GM13976 (cell line): ENCODE measurements around the gene PCBP3.
"Not testable (repeated sequence)": the region's sequence is repeated elsewhere in the genome, so short reads cannot be mapped to it uniquely, and the experiment has no call there.

ENCODE experiments used
- DNase-seq: peaks from one replicate; pipeline ENCODE4 v3.0.0; 2012; ENCODE audit warnings: low spot score
- CTCF ChIP-seq: IDR thresholded peaks from 2 replicates; pipeline ENCODE4 v1.5.1; 2012; ENCODE audit warnings: borderline replicate concordance, mild to moderate bottlenecking; ENCODE audit not compliant: insufficient read depth; ENCODE audit errors: extremely low read depth, missing control alignments, control extremely low read depth
- in situ Hi-C: fragments of 300-500 bp; cut with MboI; formaldehyde crosslinking; loops from one replicate; pipeline ENCODE4 v1.12.0; 2022; ENCODE audit warnings: low sequenced_read_pairs, mixed read lengths, inconsistent platforms; ENCODE audit not compliant: unreplicated experiment

PCBP3 gene

GRCh38 chr21:45699966-45700365 is 56.4 kb downstream of the PCBP3 start:
- DNase-seq: no peak
- TF ChIP-seq CTCF: no peak
- in situ Hi-C loops: no loop called here

GRCh38 chr21:45700461-45700860 is 56.9 kb downstream of the PCBP3 start:
- in situ Hi-C loops: no loop called here
- TF ChIP-seq CTCF: no peak
- DNase-seq: no peak

- in situ Hi-C loops: no loop called here
- no peak for TF ChIP-seq CTCF
- DNase-seq: no peak
Measured at GRCh38 chr21:45704311-45705108, 61.0 kb downstream of the PCBP3 start.

- no peak for DNase-seq
- TF ChIP-seq CTCF: no peak
- in situ Hi-C loops: no loop called here
Measured at GRCh38 chr21:45706299-45706698, 62.8 kb downstream of the PCBP3 start.

GRCh38 chr21:45709173-45709572 is 65.6 kb downstream of the PCBP3 start:
- no peak for TF ChIP-seq CTCF
- in situ Hi-C loops: no loop called here
- DNase-seq: no peak

- no peak for DNase-seq
- in situ Hi-C loops: no loop called here
- no peak for TF ChIP-seq CTCF
Measured at GRCh38 chr21:45709696-45710268, 66.3 kb downstream of the PCBP3 start.

GRCh38 chr21:45710306-45710705 is 66.8 kb downstream of the PCBP3 start:
- DNase-seq, in situ Hi-C loops: not testable (repeated sequence)
